Right cardiac atrium (tissue), 5 donors: Measurements from ENCODE around the gene MALAT1. TPM values are rescaled to one million over a fixed set of nuclear protein-coding genes. Genes with fewer than 3 reads are reported as not detected.
"Not testable (repeated sequence)": the region's sequence is repeated elsewhere in the genome, so short reads cannot be mapped to it uniquely, and the experiment has no call there.

Source experiments
- ATAC-seq, 2 donors: fragments of 200-7000 bp; cut with Tn5 transposase; one replicate each; pipeline versions ENCODE4 v1.8.0 to v1.9.1; 2020; ENCODE audit warnings: moderate library complexity in 2 of 2, mild to moderate bottlenecking in 1 of 2
- DNase-seq, 3 donors: peaks; one replicate each; pipeline ENCODE4 v3.0.0-alpha.2; 2020
- H3K27ac ChIP-seq: one replicate; pipeline ENCODE4 v1.5.1; 2013; ENCODE audit warnings: mild to moderate bottlenecking, low read length, control low read depth, moderate library complexity
- H3K27me3 ChIP-seq: one replicate; pipeline ENCODE4 v1.6.1; 2013; ENCODE audit not compliant: control insufficient read depth, insufficient read depth
- H3K4me1 ChIP-seq: one replicate; pipeline ENCODE4 v1.6.1; 2013; ENCODE audit warnings: low read length; ENCODE audit not compliant: control insufficient read depth, insufficient read depth
- H3K4me3 ChIP-seq: one replicate; pipeline ENCODE4 v1.5.1; 2013; ENCODE audit warnings: low read length, control low read depth
- H3K9me3 ChIP-seq: one replicate; pipeline ENCODE4 v1.6.1; 2013; ENCODE audit warnings: low read length; ENCODE audit not compliant: control insufficient read depth
- WGBS: extraction: QIAGEN DNeasy Blood & Tissue Kit; methylation state at CpG from one replicate; pipeline ENCODE4 v1.1.7; 2013; 5-methylcytosine and 5-hydroxymethylcytosine counted together
- intact Hi-C, 4 donors: fragments of 100-400 bp; cut with DNase I; formaldehyde crosslinking; loops; one replicate each; pipeline versions ENCODE4 v1.11.0 to v1.14.0; 2022 to 2023
- long read RNA-seq, 4 donors: library from polyadenylated mRNA; unstranded; transcript quantifications; one replicate each; pipeline ENCODE4 v2.0.0, GENCODE V29; 2020 to 2021
- polyA plus RNA-seq: library from polyadenylated mRNA; stranded (reverse); fragments of 200-250 nt; gene quantifications from one replicate; pipeline ENCODE4 v1.2.3, GENCODE V29; 2013
- total RNA-seq, 4 donors: library from RNA; stranded (reverse); fragmentation: NEBNext Ultra II Directional; extraction: Animal tissue kit (Norgen Biotek cat#: 25700); gene quantifications; one replicate each; pipeline ENCODE4 v1.2.1, GENCODE V29; 2021
- donor health status: healthy with polysubstance abuse.
- donor health status: DM: no; HTN: yes; CAD: no.
- donor health status: DM: no; HTN: no; CAD: no.
- donor health status: DM: no; HTN: yes; CAD: no; lungs with severe emphysema.
- donor health status: DM: yes; HTN: yes; CAD: no.

Gene MALAT1
- total RNA-seq (1,000 to 10,000 TPM; 3,773 to 5,353 (median 5,000) TPM), polyA plus RNA-seq (1,948 TPM)
- long read RNA-seq, donor 1, full-length matches to known transcripts, result 1,163 of 1,165 reads
- long read RNA-seq, donor 1, partial matches to known transcripts, result 1 of 1,165 reads
- long read RNA-seq, donor 1, other reads (novel, unspliced or antisense), result 1 of 1,165 reads
- long read RNA-seq, donor 2, full-length matches to known transcripts, result 165 of 167 reads
- long read RNA-seq, donor 2, partial matches to known transcripts, result 0 of 167 reads
- long read RNA-seq, donor 2, other reads (novel, unspliced or antisense), result 2 of 167 reads
- long read RNA-seq, donor 3, full-length matches to known transcripts, result 768 of 773 reads
- long read RNA-seq, donor 3, partial matches to known transcripts, result 1 of 773 reads
- long read RNA-seq, donor 3, other reads (novel, unspliced or antisense), result 4 of 773 reads
- long read RNA-seq, donor 4, full-length matches to known transcripts, result 52 of 52 reads
- long read RNA-seq, donor 4, partial matches to known transcripts, result 0 of 52 reads
- long read RNA-seq, donor 4, other reads (novel, unspliced or antisense), result 0 of 52 reads

GRCh38 chr11:65498977-65499712 is at the start of gene MALAT1:
Gene MALAT1, plus strand, starts transcription at chr11:65499045.
- Histone ChIP-seq H3K27me3 (no peaks in the 10 kb centered on the region), H3K4me3 (peak within 1 kb of the TSS; percentile 95), H3K4me1 (peaks cover 4% of the 10 kb centered on the region), H3K27ac (peak within 1 kb of the TSS; percentile 100), H3K9me3 (no peaks in the 10 kb centered on the region)
- peak; percentile 90 to 96 (median 96) for DNase-seq
- under 1% methylated on average over 24 of the region's 24 CpGs for WGBS
- peak; percentile 25 to 30 for ATAC-seq
- intact Hi-C loops, result loop anchor here in 3 of 4 donors (2.0 to 5.0 kb wide), 3 partner anchors 76 to 80 kb away; partner anchors contain the start of gene NEAT1 (in 2 of the 3)

GRCh38 chr11:65451301-65451700 is 47.5 kb upstream of the MALAT1 start:
- H3K9me3 ChIP-seq, ATAC-seq, intact Hi-C loops: not testable (repeated sequence)

GRCh38 chr11:65452259-65452658 is 46.6 kb upstream of the MALAT1 start:
- H3K27ac ChIP-seq, ATAC-seq, H3K4me1 ChIP-seq, H3K9me3 ChIP-seq, DNase-seq, H3K4me3 ChIP-seq, intact Hi-C loops, H3K27me3 ChIP-seq: not testable (repeated sequence)
- WGBS, result 52% methylated on average over 3 of the region's 3 CpGs

More at GRCh38 chr11:65451301-65451700, 47.5 kb upstream of the MALAT1 start:
- not testable (repeated sequence) for H3K27ac ChIP-seq, H3K4me3 ChIP-seq, DNase-seq, H3K27me3 ChIP-seq, H3K4me1 ChIP-seq
- 94% methylated on average over 25 of the region's 30 CpGs for WGBS

GRCh38 chr11:65452806-65453490 is 45.9 kb upstream of the MALAT1 start:
- H3K4me3 ChIP-seq, result no peak overlapping the region
- no peaks in the 10 kb centered on the region for H3K27me3 ChIP-seq
- ATAC-seq (peak in 1 of 2 donors; percentile 3), DNase-seq (no peak)
- no peaks in the 10 kb centered on the region for H3K4me1 ChIP-seq
- H3K27ac ChIP-seq, result peak overlapping the region; percentile 64
- intact Hi-C loops, result no loop called here
- H3K9me3 ChIP-seq, result no peaks in the 10 kb centered on the region
- WGBS, result 61% methylated on average over 8 of the region's 8 CpGs

GRCh38 chr11:65454311-65454695 is 44.5 kb upstream of the MALAT1 start:
- peak; percentile 7 to 9 for ATAC-seq
- peak in 1 of 3 donors; percentile 68 for DNase-seq
- no peaks in the 10 kb centered on the region for H3K9me3 ChIP-seq
- no peaks in the 10 kb centered on the region for H3K4me1 ChIP-seq
- peak overlapping the region; percentile 79 for H3K27ac ChIP-seq
- H3K27me3 ChIP-seq, result no peaks in the 10 kb centered on the region
- H3K4me3 ChIP-seq, result peak overlapping the region; percentile 47
- WGBS, result 59% methylated on average over 10 of the region's 10 CpGs
- intact Hi-C loops, result no loop called here

- Histone ChIP-seq H3K27ac (peak overlapping the region; percentile 79), H3K4me3 (peak overlapping the region; percentile 47), H3K4me1 (no peaks in the 10 kb centered on the region), H3K9me3 (no peaks in the 10 kb centered on the region), H3K27me3 (no peaks in the 10 kb centered on the region)
- intact Hi-C loops, result no loop called here
- peak; percentile 93 to 99 for ATAC-seq
- peak; percentile 91 to 97 (median 96) for DNase-seq
- 3% methylated on average over 47 of the region's 47 CpGs for WGBS
These were observed 44.0 kb upstream of the MALAT1 start for GRCh38 chr11:65454696-65455456.

- intact Hi-C loops, result no loop called here
- H3K27ac ChIP-seq, result no peak overlapping the region
- ATAC-seq (no peak), DNase-seq (no peak)
- no peaks in the 10 kb centered on the region for H3K27me3 ChIP-seq
- no peaks in the 10 kb centered on the region for H3K4me1 ChIP-seq
- no peaks in the 10 kb centered on the region for H3K9me3 ChIP-seq
- no peak overlapping the region for H3K4me3 ChIP-seq
- 97% methylated on average over 3 of the region's 3 CpGs for WGBS
These were observed 42.4 kb upstream of the MALAT1 start for GRCh38 chr11:65456418-65456817.

GRCh38 chr11:65459552-65459951 is 39.3 kb upstream of the MALAT1 start:
- Histone ChIP-seq H3K27me3 (no peaks in the 10 kb centered on the region), H3K4me3 (no peak overlapping the region), H3K4me1 (no peaks in the 10 kb centered on the region), H3K27ac (no peak overlapping the region), H3K9me3 (no peaks in the 10 kb centered on the region)
- no peak for ATAC-seq
- DNase-seq, result peak in 1 of 3 donors; percentile 16
- 84% methylated on average over 7 of the region's 7 CpGs for WGBS
- intact Hi-C loops, result no loop called here

- H3K27ac ChIP-seq, result not testable (repeated sequence)
These were observed 33.4 kb upstream of the MALAT1 start for GRCh38 chr11:65465471-65465870.

GRCh38 chr11:65467306-65467705 is 31.5 kb upstream of the MALAT1 start:
- intact Hi-C loops, result loop anchor here in 1 of 4 donors (5.0 kb wide), 1 partner anchor 35 kb away; no protein-coding TSS in a partner anchor
- H3K4me1 ChIP-seq, ATAC-seq, H3K27ac ChIP-seq, H3K27me3 ChIP-seq, H3K4me3 ChIP-seq, H3K9me3 ChIP-seq: not testable (repeated sequence)
- 96% methylated on average over 6 of the region's 6 CpGs for WGBS
- DNase-seq, result peak in 1 of 3 donors; percentile 37

More at GRCh38 chr11:65465471-65465870, 33.4 kb upstream of the MALAT1 start:
- WGBS, result 93% methylated on average over 18 of the region's 18 CpGs
- H3K9me3 ChIP-seq, H3K4me3 ChIP-seq, H3K27me3 ChIP-seq, ATAC-seq, H3K4me1 ChIP-seq: not testable (repeated sequence)
- peak in 2 of 3 donors; percentile 36 to 43 for DNase-seq
- intact Hi-C loops, result loop anchor here in 1 of 4 donors (5.0 kb wide), 1 partner anchor 33 kb away; no protein-coding TSS in a partner anchor
